Gastrocnemius medialis (tissue), 4 donors: ENCODE data around the gene KRT13. TPM values are rescaled to one million over a fixed set of nuclear protein-coding genes. Genes with fewer than 3 reads are reported as not detected.

Experiments used
- ATAC-seq, 2 donors: fragments of 150-250 bp; one replicate each; pipeline ENCODE4 v1.9.1; 2016
- DNase-seq, 2 donors: peaks; one replicate each; pipeline ENCODE4 v3.0.0-alpha.2; 2019
- H3K27ac ChIP-seq, 4 donors: fragments of 200-600 bp; sonication (generic); 1 replicate in 1 of 4; 2 replicates in 3 of 4; pipeline ENCODE4 v1.5.1; 2016 to 2018; ENCODE audit warnings: mild to moderate bottlenecking in 2 of 4, moderate library complexity in 1 of 4
- H3K27me3 ChIP-seq, 3 donors: fragments of 200-600 bp; sonication (generic) in 2 of 3; 1 replicate in 1 of 3; 2 replicates in 2 of 3; pipeline versions ENCODE4 v1.5.1 to v1.6.0; 2016 to 2019; ENCODE audit warnings: mild to moderate bottlenecking in 1 of 3, moderate library complexity in 1 of 3
- H3K36me3 ChIP-seq, 2 donors: fragments of 200-600 bp; sonication (generic) in 1 of 2; one replicate each; pipeline ENCODE4 v1.5.1; 2017 to 2018
- H3K4me1 ChIP-seq, 2 donors: fragments of 200-600 bp; sonication (generic) in 1 of 2; one replicate each; pipeline ENCODE4 v1.5.1; 2016 to 2017; ENCODE audit warnings: mild to moderate bottlenecking in 2 of 2
- H3K4me3 ChIP-seq, 4 donors: fragments of 200-600 bp; sonication (generic) in 3 of 4; 1 replicate in 1 of 4; 2 replicates in 3 of 4; pipeline ENCODE4 v1.5.1; 2016 to 2019; ENCODE audit warnings: mild to moderate bottlenecking in 2 of 4
- H3K9me3 ChIP-seq, 3 donors: fragments of 200-600 bp; sonication (generic) in 2 of 3; 1 replicate in 1 of 3; 2 replicates in 2 of 3; pipeline ENCODE4 v1.5.1; 2016 to 2019
- CTCF ChIP-seq, 5 experiments: fragments of 450-650 bp in 3 of 5; fragments of 200-600 bp in 2 of 5; sonication (generic) in 2 of 5; IDR thresholded peaks in 4 of 5; conservative IDR thresholded peaks in 1 of 5; 1 replicate in 4 of 5; 2 replicates in 1 of 5; pipeline ENCODE4 v1.5.1; 2016 to 2019; ENCODE audit warnings: antibody characterized with exemption in 5 of 5, mild to moderate bottlenecking in 3 of 5, moderate library complexity in 3 of 5
- POLR2A ChIP-seq, 2 donors: fragments of 450-650 bp; IDR thresholded peaks; one replicate each; pipeline ENCODE4 v1.6.1; 2017; ENCODE audit warnings: antibody characterized with exemption in 2 of 2, mild to moderate bottlenecking in 2 of 2, moderate library complexity in 2 of 2
- in situ Hi-C, 4 donors: fragments of 200-750 bp; cut with MboI; loops; one replicate each; pipeline versions ENCODE4 v1.15.0 to v1.8.0; 2017; ENCODE audit warnings: low sequenced_read_pairs in 4 of 4
- intact Hi-C: fragments of 100-400 bp; cut with DNase I; formaldehyde crosslinking; loops from one replicate; pipeline ENCODE4 v1.15.1; 2023; ENCODE audit warnings: low total_unique reads
- total RNA-seq, 4 donors: library from RNA; depleted of rRNA; stranded (reverse); fragments of >200 nt; gene quantifications; one replicate each; pipeline versions ENCODE4 v1.1.0 to v1.2.3, GENCODE V29; 2016

KRT13 gene
- not detected for total RNA-seq

DNA sequence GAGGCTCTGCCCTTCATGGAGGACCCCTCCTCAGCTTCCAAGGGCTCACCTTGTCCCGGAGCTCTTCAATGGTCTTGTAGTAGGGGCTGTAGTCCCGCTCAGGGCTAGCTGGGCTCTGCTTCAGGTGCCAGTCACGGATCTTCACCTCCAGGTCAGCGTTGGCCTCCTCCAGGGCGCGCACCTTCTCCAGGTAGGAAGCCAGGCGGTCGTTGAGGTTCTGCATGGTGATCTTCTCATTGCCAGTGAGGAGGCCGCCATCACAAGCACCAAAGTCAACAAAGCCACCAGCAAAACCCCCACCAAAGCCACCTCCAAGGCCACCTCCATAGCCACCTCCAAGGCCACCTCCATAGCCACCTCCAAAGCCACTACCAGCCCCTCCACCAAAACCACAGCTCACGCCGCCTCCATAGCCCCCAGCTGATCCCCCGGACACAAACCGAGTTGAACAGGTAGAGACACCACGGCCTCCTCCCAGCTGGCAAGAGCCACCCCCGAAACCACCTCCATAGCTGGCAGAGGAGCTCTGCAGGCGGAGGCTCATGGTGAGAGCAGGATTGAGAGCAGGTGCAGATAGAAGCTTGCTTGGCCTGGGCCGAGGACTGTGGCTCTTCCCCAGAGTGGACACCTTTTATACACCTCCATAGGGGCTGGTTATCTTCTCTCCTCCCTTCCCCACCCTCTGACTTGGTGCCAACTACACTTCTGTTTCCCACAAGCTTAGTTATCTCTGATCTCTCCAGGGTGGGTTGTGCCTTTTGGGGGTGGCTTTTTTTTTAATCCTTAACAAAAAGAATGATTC lies at the start of gene KRT13:
Gene KRT13 (minus strand): TSS at position 606 of the 802 bp plus-strand sequence. CDS start 62 bp downstream, at position 544.
- H3K4me3 ChIP-seq: no peak within 1 kb of the TSS
- in situ Hi-C loops (no loop called here), intact Hi-C loops (no loop called here)
- H3K36me3 ChIP-seq: no peaks in the 10 kb centered on the region
- H3K27me3 ChIP-seq: no peaks in the 10 kb centered on the region
- TF ChIP-seq POLR2A (IDR thresholded peaks at IDR 0.05) (no peak), CTCF (IDR thresholded peaks at IDR 0.05 in 4 of 5, conservative IDR thresholded peaks at IDR 0.05 in 1 of 5) (no peak)
- DNase-seq (no peak), ATAC-seq (no peak)
- H3K9me3 ChIP-seq: no peaks in the 10 kb centered on the region
- no peaks in the 10 kb centered on the region for H3K4me1 ChIP-seq
- H3K27ac ChIP-seq: no peak within 1 kb of the TSS

- DNase-seq: no peak
- Histone ChIP-seq H3K27ac (no peak overlapping the region), H3K9me3 (no peaks in the 10 kb centered on the region), H3K4me1 (peaks cover under 1 to 5% of the 10 kb centered on the region in 2 donors), H3K4me3 (no peak overlapping the region), H3K36me3 (no peaks in the 10 kb centered on the region), H3K27me3 (peaks cover 0 to 2% (median 0%) of the 10 kb centered on the region in 3 donors)
- intact Hi-C loops: no loop called here
- in situ Hi-C loops: loop anchor here (5.0 to 25.0 kb wide), 4 partner anchors 91 to 667 kb away; partner anchors contain the start of gene KRT20 (in 1 of the 4)
- no peak for ATAC-seq
- TF ChIP-seq CTCF (IDR thresholded peaks at IDR 0.05 in 4 of 5, conservative IDR thresholded peaks at IDR 0.05 in 1 of 5) (no peak), POLR2A (IDR thresholded peaks at IDR 0.05) (no peak)
These were observed 48.7 kb upstream of the KRT13 start for GRCh38 chr17:41553987-41554680.

- in situ Hi-C loops: loop anchor here (5.0 to 25.0 kb wide), 4 partner anchors 92 to 666 kb away; partner anchors contain the start of gene KRT20 (in 1 of the 4)
These were observed 47.8 kb upstream of the KRT13 start for GRCh38 chr17:41553176-41553575.

GRCh38 chr17:41552455-41552854 lies 47.0 kb upstream of the KRT13 start:
- ATAC-seq: no peak

More at GRCh38 chr17:41553176-41553575, 47.8 kb upstream of the KRT13 start:
- H3K4me1 ChIP-seq: peaks cover 8 to 13% of the 10 kb centered on the region in 2 donors
- H3K27me3 ChIP-seq: peaks cover 0 to 3% (median 2%) of the 10 kb centered on the region in 3 donors
- H3K36me3 ChIP-seq: no peaks in the 10 kb centered on the region
- TF ChIP-seq CTCF (IDR thresholded peaks at IDR 0.05 in 4 of 5, conservative IDR thresholded peaks at IDR 0.05 in 1 of 5) (no peak), POLR2A (IDR thresholded peaks at IDR 0.05) (no peak)
- no peak overlapping the region for H3K27ac ChIP-seq
- H3K9me3 ChIP-seq: no peaks in the 10 kb centered on the region
- ATAC-seq: no peak
- H3K4me3 ChIP-seq: no peak overlapping the region
- no peak for DNase-seq
- intact Hi-C loops: no loop called here

More at GRCh38 chr17:41552455-41552854, 47.0 kb upstream of the KRT13 start:
- peaks cover 8 to 13% of the 10 kb centered on the region in 2 donors for H3K4me1 ChIP-seq
- DNase-seq: no peak
- no peak overlapping the region for H3K4me3 ChIP-seq
- no peak overlapping the region for H3K27ac ChIP-seq
- H3K9me3 ChIP-seq: no peaks in the 10 kb centered on the region
- peaks cover 0 to 3% (median 0%) of the 10 kb centered on the region in 3 donors for H3K27me3 ChIP-seq
- in situ Hi-C loops (loop anchor here (5.0 to 25.0 kb wide), 4 partner anchors 92 to 665 kb away; partner anchors contain the start of gene KRT20 (in 1 of the 4)), intact Hi-C loops (no loop called here)
- TF ChIP-seq POLR2A (IDR thresholded peaks at IDR 0.05): no peak
- no peak for TF ChIP-seq CTCF (IDR thresholded peaks at IDR 0.05 in 4 of 5, conservative IDR thresholded peaks at IDR 0.05 in 1 of 5)
- no peaks in the 10 kb centered on the region for H3K36me3 ChIP-seq
